K562 (cell line): ENCODE data around the gene RELA. TPM values are rescaled to one million over a fixed set of nuclear protein-coding genes. Genes with fewer than 3 reads are reported as not detected.

Experiments
- BRF1 ChIP-seq: IDR thresholded peaks from 3 replicates; pipeline ENCODE4 v1.6.1; 2011; ENCODE audit warnings: borderline replicate concordance, mild to moderate bottlenecking; ENCODE audit not compliant: insufficient read length; ENCODE audit errors: extremely low read depth
- CHD4 ChIP-seq: fragments of 200-600 bp; sonication (generic); IDR thresholded peaks from 3 replicates; pipeline ENCODE4 v1.6.1; 2012; ENCODE audit warnings: low read depth, mild to moderate bottlenecking, mixed read lengths, low read length, inconsistent platforms; ENCODE audit not compliant: insufficient read depth, insufficient replicate concordance, poor library complexity, severe bottlenecking
- EWSR1 ChIP-seq: fragments of 450-650 bp; IDR thresholded peaks from 2 replicates; pipeline ENCODE4 v1.6.1; 2018; ENCODE audit warnings: borderline replicate concordance, mild to moderate bottlenecking, low read depth, moderate library complexity; ENCODE audit not compliant: partially characterized antibody
- HLTF ChIP-seq: fragments of 450-650 bp; IDR thresholded peaks from 2 replicates; pipeline ENCODE4 v1.6.1; 2016
- MAFG ChIP-seq: fragments of 450-650 bp; conservative IDR thresholded peaks from 2 replicates; pipeline ENCODE4 v1.6.1; 2016; ENCODE audit warnings: missing genetic modification characterization, missing compliant biosample characterization
- MCM2 ChIP-seq: fragments of 450-650 bp; IDR thresholded peaks from 2 replicates; pipeline ENCODE4 v1.6.1; 2017; ENCODE audit warnings: low read depth, mild to moderate bottlenecking
- NFATC3 ChIP-seq: fragments of 450-650 bp; IDR thresholded peaks from 2 replicates; pipeline ENCODE4 v1.6.1; 2017; ENCODE audit warnings: mild to moderate bottlenecking
- NRF1 ChIP-seq, 2 experiments: fragments of 450-650 bp; IDR thresholded peaks in 1 of 2; conservative IDR thresholded peaks in 1 of 2; 2 replicates each; pipeline ENCODE4 v1.6.1; 2014; ENCODE audit warnings: mild to moderate bottlenecking in 2 of 2
- SREBF2 ChIP-seq: sonication (generic); formaldehyde crosslinking; IDR thresholded peaks from 2 replicates; pipeline ENCODE4 v1.4.0; 2020; ENCODE audit warnings: mild to moderate bottlenecking, missing genetic modification reagents
- TAF7 ChIP-seq: fragments of 450-650 bp; IDR thresholded peaks from 2 replicates; pipeline ENCODE4 v1.6.1; 2016; ENCODE audit warnings: missing genetic modification characterization, missing compliant biosample characterization
- polyA plus RNA-seq, 8 experiments: library from polyadenylated mRNA; depleted of rRNA in 4 of 8; stranded (reverse) in 5 of 8; unstranded in 3 of 8; fragments of >200 nt; fragmentation: Nextera tagmentation in 2 of 8; fragmentation: Illumina TruSeq in 1 of 8; extraction: Ambion mirVana in 2 of 8; extraction: Trizol in 1 of 8; gene quantifications; 2 replicates each; pipeline versions ENCODE4 v1.2.1 to v1.2.3, GENCODE V29; 2011 to 2014; ENCODE audit warnings: inconsistent platforms in 1 of 8, missing spikeins in 1 of 8
- total RNA-seq, 7 experiments: library from RNA; depleted of rRNA in 6 of 7; stranded (reverse); fragments of >200 nt in 6 of 7; fragmentation: Illumina TruSeq in 2 of 7; extraction: Trizol in 2 of 7; gene quantifications; 2 replicates each; pipeline versions ENCODE4 v1.2.1 to v1.2.3, GENCODE V29; 2011 to 2021; ENCODE audit warnings: low replicate concordance in 1 of 7
- TF ChIP-seq, protein P1 (sequence below), 2 experiments: fragments of 450-650 bp in 1 of 2; sonication (generic) in 1 of 2; formaldehyde crosslinking in 1 of 2; IDR thresholded peaks; 2 replicates each; pipeline versions ENCODE4 v1.7.1 to v1.9.0; 2016 to 2022; ENCODE audit warnings: inconsistent platforms in 1 of 2, mild to moderate bottlenecking in 1 of 2, missing genetic modification reagents in 1 of 2
- TF ChIP-seq, protein P2 (sequence below): IDR thresholded peaks from 3 replicates; pipeline ENCODE4 v1.6.1; 2011; ENCODE audit warnings: borderline replicate concordance, mild to moderate bottlenecking, moderate library complexity; ENCODE audit not compliant: insufficient read length; ENCODE audit errors: extremely low read depth
- TF ChIP-seq, protein P3 (sequence below): IDR thresholded peaks from 2 replicates; pipeline ENCODE4 v1.6.1; 2011; ENCODE audit not compliant: insufficient read length; ENCODE audit errors: extremely low read depth

The RELA gene
- total and polyA plus RNA-seq, 9 of the 15 experiments (the other 6 are each of a cell fraction or from before 2014, with no cell fraction given): 6.0 to 67.4 (median 20.6) TPM

DNA sequence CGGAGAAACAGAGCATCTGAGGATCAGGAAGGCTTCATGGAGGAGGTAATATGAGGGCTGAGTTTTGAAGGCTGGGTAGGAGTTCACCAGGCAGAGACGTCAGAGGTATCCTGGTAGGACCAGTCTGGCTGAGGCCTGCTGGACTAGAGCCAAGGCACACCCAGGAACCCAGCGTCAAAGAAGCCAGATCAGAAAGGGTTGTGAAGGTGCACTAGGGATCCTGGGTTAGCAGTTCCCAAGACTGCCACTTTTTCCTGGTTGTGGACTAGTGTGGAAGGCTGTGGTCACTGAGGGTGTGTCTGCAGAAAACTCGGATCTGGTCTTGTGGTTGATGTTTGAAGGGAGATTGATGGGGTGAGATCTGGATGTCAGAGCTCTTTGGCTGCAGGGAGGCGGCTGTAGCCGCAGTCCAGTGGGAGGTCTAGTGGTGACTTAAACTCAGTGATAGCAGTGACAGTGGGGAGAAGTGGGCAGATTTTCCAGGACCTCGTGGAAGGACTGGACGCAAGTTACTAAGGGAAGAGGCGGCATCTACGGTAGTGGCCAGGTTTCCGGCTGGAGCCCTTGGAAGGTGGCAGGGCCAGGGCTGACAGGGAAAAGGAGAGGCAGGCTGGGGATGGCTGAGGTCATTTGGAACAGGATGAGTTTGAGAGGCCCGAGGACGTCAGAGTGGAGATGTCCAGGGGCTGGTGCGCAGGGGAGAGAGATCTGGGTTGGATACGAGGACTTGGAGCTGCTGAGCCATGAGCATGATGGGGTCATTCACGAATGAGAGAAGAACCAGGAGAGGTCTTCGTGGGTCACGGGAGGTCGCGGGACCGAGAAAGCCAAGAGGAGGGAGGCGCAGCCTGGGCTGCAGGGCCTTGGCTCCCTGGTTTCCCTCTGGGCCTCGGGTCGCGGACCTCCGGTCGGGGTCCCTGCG is 10.9 kb downstream of the RELA start (continued):
- TF ChIP-seq, protein P1, sequence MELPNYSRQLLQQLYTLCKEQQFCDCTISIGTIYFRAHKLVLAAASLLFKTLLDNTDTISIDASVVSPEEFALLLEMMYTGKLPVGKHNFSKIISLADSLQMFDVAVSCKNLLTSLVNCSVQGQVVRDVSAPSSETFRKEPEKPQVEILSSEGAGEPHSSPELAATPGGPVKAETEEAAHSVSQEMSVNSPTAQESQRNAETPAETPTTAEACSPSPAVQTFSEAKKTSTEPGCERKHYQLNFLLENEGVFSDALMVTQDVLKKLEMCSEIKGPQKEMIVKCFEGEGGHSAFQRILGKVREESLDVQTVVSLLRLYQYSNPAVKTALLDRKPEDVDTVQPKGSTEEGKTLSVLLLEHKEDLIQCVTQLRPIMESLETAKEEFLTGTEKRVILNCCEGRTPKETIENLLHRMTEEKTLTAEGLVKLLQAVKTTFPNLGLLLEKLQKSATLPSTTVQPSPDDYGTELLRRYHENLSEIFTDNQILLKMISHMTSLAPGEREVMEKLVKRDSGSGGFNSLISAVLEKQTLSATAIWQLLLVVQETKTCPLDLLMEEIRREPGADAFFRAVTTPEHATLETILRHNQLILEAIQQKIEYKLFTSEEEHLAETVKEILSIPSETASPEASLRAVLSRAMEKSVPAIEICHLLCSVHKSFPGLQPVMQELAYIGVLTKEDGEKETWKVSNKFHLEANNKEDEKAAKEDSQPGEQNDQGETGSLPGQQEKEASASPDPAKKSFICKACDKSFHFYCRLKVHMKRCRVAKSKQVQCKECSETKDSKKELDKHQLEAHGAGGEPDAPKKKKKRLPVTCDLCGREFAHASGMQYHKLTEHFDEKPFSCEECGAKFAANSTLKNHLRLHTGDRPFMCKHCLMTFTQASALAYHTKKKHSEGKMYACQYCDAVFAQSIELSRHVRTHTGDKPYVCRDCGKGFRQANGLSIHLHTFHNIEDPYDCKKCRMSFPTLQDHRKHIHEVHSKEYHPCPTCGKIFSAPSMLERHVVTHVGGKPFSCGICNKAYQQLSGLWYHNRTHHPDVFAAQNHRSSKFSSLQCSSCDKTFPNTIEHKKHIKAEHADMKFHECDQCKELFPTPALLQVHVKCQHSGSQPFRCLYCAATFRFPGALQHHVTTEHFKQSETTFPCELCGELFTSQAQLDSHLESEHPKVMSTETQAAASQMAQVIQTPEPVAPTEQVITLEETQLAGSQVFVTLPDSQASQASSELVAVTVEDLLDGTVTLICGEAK (IDR thresholded peaks at IDR 0.05): no peak
- TF ChIP-seq, protein P1 (CRISPR knock-in tag; IDR thresholded peaks at IDR 0.05): no peak
- TF ChIP-seq, protein P2, sequence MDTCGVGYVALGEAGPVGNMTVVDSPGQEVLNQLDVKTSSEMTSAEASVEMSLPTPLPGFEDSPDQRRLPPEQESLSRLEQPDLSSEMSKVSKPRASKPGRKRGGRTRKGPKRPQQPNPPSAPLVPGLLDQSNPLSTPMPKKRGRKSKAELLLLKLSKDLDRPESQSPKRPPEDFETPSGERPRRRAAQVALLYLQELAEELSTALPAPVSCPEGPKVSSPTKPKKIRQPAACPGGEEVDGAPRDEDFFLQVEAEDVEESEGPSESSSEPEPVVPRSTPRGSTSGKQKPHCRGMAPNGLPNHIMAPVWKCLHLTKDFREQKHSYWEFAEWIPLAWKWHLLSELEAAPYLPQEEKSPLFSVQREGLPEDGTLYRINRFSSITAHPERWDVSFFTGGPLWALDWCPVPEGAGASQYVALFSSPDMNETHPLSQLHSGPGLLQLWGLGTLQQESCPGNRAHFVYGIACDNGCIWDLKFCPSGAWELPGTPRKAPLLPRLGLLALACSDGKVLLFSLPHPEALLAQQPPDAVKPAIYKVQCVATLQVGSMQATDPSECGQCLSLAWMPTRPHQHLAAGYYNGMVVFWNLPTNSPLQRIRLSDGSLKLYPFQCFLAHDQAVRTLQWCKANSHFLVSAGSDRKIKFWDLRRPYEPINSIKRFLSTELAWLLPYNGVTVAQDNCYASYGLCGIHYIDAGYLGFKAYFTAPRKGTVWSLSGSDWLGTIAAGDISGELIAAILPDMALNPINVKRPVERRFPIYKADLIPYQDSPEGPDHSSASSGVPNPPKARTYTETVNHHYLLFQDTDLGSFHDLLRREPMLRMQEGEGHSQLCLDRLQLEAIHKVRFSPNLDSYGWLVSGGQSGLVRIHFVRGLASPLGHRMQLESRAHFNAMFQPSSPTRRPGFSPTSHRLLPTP: no peak
- no peak for TF ChIP-seq EWSR1
- TF ChIP-seq HLTF: no peak
- TF ChIP-seq CHD4: no peak
- TF ChIP-seq MAFG (tag): no peak
- no peak for TF ChIP-seq NFATC3
- no peak for TF ChIP-seq MCM2
- TF ChIP-seq, protein P3, sequence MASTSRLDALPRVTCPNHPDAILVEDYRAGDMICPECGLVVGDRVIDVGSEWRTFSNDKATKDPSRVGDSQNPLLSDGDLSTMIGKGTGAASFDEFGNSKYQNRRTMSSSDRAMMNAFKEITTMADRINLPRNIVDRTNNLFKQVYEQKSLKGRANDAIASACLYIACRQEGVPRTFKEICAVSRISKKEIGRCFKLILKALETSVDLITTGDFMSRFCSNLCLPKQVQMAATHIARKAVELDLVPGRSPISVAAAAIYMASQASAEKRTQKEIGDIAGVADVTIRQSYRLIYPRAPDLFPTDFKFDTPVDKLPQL: no peak
- no peak for TF ChIP-seq SREBF2 (CRISPR knock-in tag)
- TF ChIP-seq TAF7 (tag): no peak
- no peak for TF ChIP-seq BRF1
- TF ChIP-seq NRF1 (conservative IDR thresholded peaks at IDR 0.05 in 1 of 2, IDR thresholded peaks at IDR 0.05 in 1 of 2): no peak; a peak in 1 of 4 replicates
